ENCODE data around the gene C11orf71. TPM values are rescaled to one million over a fixed set of nuclear protein-coding genes. Genes with fewer than 3 reads are reported as not detected.
A peak's percentile ranks its signal among the peaks of the same experiment; 100 is the strongest.

C11orf71 gene
- total RNA-seq, 1 experiment from 2014 or later: 7.1 TPM

- Histone ChIP-seq H2AFZ (ENCODE audit: low read length) (no peak overlapping the region), H3K9me2 (replicated peaks; ENCODE audit: insufficient read depth, low read length) (no peaks in the 10 kb centered on the region), H3K9ac (ENCODE audit: low read length) (no peak overlapping the region), H3K36me3 (ENCODE audit: insufficient read depth, low read length) (no peaks in the 10 kb centered on the region), H3K79me2 (ENCODE audit: low read length) (no peaks in the 10 kb centered on the region), H3K4me2 (ENCODE audit: low read depth, low read length, poor library complexity, severe bottlenecking) (no peak overlapping the region), H3K4me3 (ENCODE audit: low read length) (no peak overlapping the region), H3K4me1 (ENCODE audit: low read length) (no peaks in the 10 kb centered on the region), H3K9me3 (ENCODE audit: low read length) (no peaks in the 10 kb centered on the region), H3K27me3 (ENCODE audit: low read length) (no peaks in the 10 kb centered on the region), H3K27ac (ENCODE audit: low read length) (no peak overlapping the region), H4K20me1 (ENCODE audit: insufficient read depth, low read depth, low read length) (no peaks in the 10 kb centered on the region)
- DNase-seq: no peak
Observed at GRCh38 chr11:114426280-114426679, 26.0 kb upstream of the C11orf71 start.

- H3K4me1 ChIP-seq (ENCODE audit: low read length): no peaks in the 10 kb centered on the region
- H3K9me3 ChIP-seq (ENCODE audit: low read length): no peaks in the 10 kb centered on the region
- H3K27me3 ChIP-seq (ENCODE audit: low read length): no peaks in the 10 kb centered on the region
- no peaks in the 10 kb centered on the region for H3K79me2 ChIP-seq (ENCODE audit: low read length)
- no peaks in the 10 kb centered on the region for H3K36me3 ChIP-seq (ENCODE audit: insufficient read depth, low read length)
- H2AFZ ChIP-seq (ENCODE audit: low read length): no peak overlapping the region
- no peaks in the 10 kb centered on the region for H3K9me2 ChIP-seq (replicated peaks; ENCODE audit: insufficient read depth, low read length)
- no peak overlapping the region for H3K9ac ChIP-seq (ENCODE audit: low read length)
- no peak overlapping the region for H3K27ac ChIP-seq (ENCODE audit: low read length)
- DNase-seq: no peak
- H3K4me3 ChIP-seq (ENCODE audit: low read length): no peak overlapping the region
- no peaks in the 10 kb centered on the region for H4K20me1 ChIP-seq (ENCODE audit: insufficient read depth, low read depth, low read length)
- no peak overlapping the region for H3K4me2 ChIP-seq (ENCODE audit: low read depth, low read length, poor library complexity, severe bottlenecking)
Observed at GRCh38 chr11:114416441-114416961, 16.2 kb upstream of the C11orf71 start.

GRCh38 chr11:114413958-114414357 lies 13.6 kb upstream of the C11orf71 start:
- no peaks in the 10 kb centered on the region for H3K79me2 ChIP-seq (ENCODE audit: low read length)
- no peak for DNase-seq
- no peak overlapping the region for H2AFZ ChIP-seq (ENCODE audit: low read length)
- H3K27ac ChIP-seq (ENCODE audit: low read length): no peak overlapping the region
- no peak overlapping the region for H3K9ac ChIP-seq (ENCODE audit: low read length)
- no peaks in the 10 kb centered on the region for H3K27me3 ChIP-seq (ENCODE audit: low read length)
- H3K9me2 ChIP-seq (replicated peaks; ENCODE audit: insufficient read depth, low read length): no peaks in the 10 kb centered on the region
- no peaks in the 10 kb centered on the region for H3K4me1 ChIP-seq (ENCODE audit: low read length)
- H3K9me3 ChIP-seq (ENCODE audit: low read length): no peaks in the 10 kb centered on the region
- H3K36me3 ChIP-seq (ENCODE audit: insufficient read depth, low read length): no peaks in the 10 kb centered on the region
- no peaks in the 10 kb centered on the region for H4K20me1 ChIP-seq (ENCODE audit: insufficient read depth, low read depth, low read length)
- no peak overlapping the region for H3K4me3 ChIP-seq (ENCODE audit: low read length)
- H3K4me2 ChIP-seq (ENCODE audit: low read depth, low read length, poor library complexity, severe bottlenecking): no peak overlapping the region

- no peaks in the 10 kb centered on the region for H3K4me1 ChIP-seq (ENCODE audit: low read length)
- H4K20me1 ChIP-seq (ENCODE audit: insufficient read depth, low read depth, low read length): no peaks in the 10 kb centered on the region
- H3K9ac ChIP-seq (ENCODE audit: low read length): no peak overlapping the region
- H3K79me2 ChIP-seq (ENCODE audit: low read length): no peaks in the 10 kb centered on the region
- H3K36me3 ChIP-seq (ENCODE audit: insufficient read depth, low read length): no peaks in the 10 kb centered on the region
- H2AFZ ChIP-seq (ENCODE audit: low read length): no peak overlapping the region
- H3K27ac ChIP-seq (ENCODE audit: low read length): no peak overlapping the region
- H3K9me3 ChIP-seq (ENCODE audit: low read length): no peaks in the 10 kb centered on the region
- no peak overlapping the region for H3K4me3 ChIP-seq (ENCODE audit: low read length)
- DNase-seq: no peak
- H3K27me3 ChIP-seq (ENCODE audit: low read length): no peaks in the 10 kb centered on the region
- H3K4me2 ChIP-seq (ENCODE audit: low read depth, low read length, poor library complexity, severe bottlenecking): no peak overlapping the region
- H3K9me2 ChIP-seq (replicated peaks; ENCODE audit: insufficient read depth, low read length): no peaks in the 10 kb centered on the region
Observed at GRCh38 chr11:114412946-114413345, 12.6 kb upstream of the C11orf71 start.

- Histone ChIP-seq H3K27me3 (ENCODE audit: low read length) (no peaks in the 10 kb centered on the region), H3K9me3 (ENCODE audit: low read length) (no peaks in the 10 kb centered on the region), H2AFZ (ENCODE audit: low read length) (no peak overlapping the region), H4K20me1 (ENCODE audit: insufficient read depth, low read depth, low read length) (no peaks in the 10 kb centered on the region), H3K4me1 (ENCODE audit: low read length) (peaks cover 15% of the 10 kb centered on the region), H3K9ac (ENCODE audit: low read length) (peak overlapping the region; percentile 92), H3K36me3 (ENCODE audit: insufficient read depth, low read length) (peaks cover 12% of the 10 kb centered on the region; the same call in 1 of the 2 replicates), H3K4me3 (ENCODE audit: low read length) (peak overlapping the region; percentile 74), H3K4me2 (ENCODE audit: low read depth, low read length, poor library complexity, severe bottlenecking) (peak overlapping the region; percentile 88), H3K9me2 (replicated peaks; ENCODE audit: insufficient read depth, low read length) (no peaks in the 10 kb centered on the region), H3K79me2 (ENCODE audit: low read length) (peaks cover 53% of the 10 kb centered on the region), H3K27ac (ENCODE audit: low read length) (peak overlapping the region; percentile 49; the same call in 1 of the 2 replicates)
- DNase-seq: no peak
Observed at GRCh38 chr11:114401311-114401710, 1.0 kb upstream of the C11orf71 start.

- Histone ChIP-seq H3K27me3 (ENCODE audit: low read length) (no peaks in the 10 kb centered on the region), H3K27ac (ENCODE audit: low read length) (peak overlapping the region; percentile 49), H3K79me2 (ENCODE audit: low read length) (peaks cover 52% of the 10 kb centered on the region), H3K9me2 (replicated peaks; ENCODE audit: insufficient read depth, low read length) (no peaks in the 10 kb centered on the region), H3K4me2 (ENCODE audit: low read depth, low read length, poor library complexity, severe bottlenecking) (peak overlapping the region; percentile 88), H4K20me1 (ENCODE audit: insufficient read depth, low read depth, low read length) (no peaks in the 10 kb centered on the region), H3K4me1 (ENCODE audit: low read length) (peaks cover 15% of the 10 kb centered on the region), H2AFZ (ENCODE audit: low read length) (no peak overlapping the region), H3K4me3 (ENCODE audit: low read length) (peak overlapping the region; percentile 74), H3K9ac (ENCODE audit: low read length) (peak overlapping the region; percentile 92), H3K36me3 (ENCODE audit: insufficient read depth, low read length) (peaks cover 9% of the 10 kb centered on the region; the same call in 1 of the 2 replicates), H3K9me3 (ENCODE audit: low read length) (no peaks in the 10 kb centered on the region)
- DNase-seq: no peak
Observed at GRCh38 chr11:114400915-114401223, 558 bp upstream of the C11orf71 start.

- H4K20me1 ChIP-seq (ENCODE audit: insufficient read depth, low read depth, low read length): no peaks in the 10 kb centered on the region
- H3K79me2 ChIP-seq (ENCODE audit: low read length): peaks cover 42% of the 10 kb centered on the region
- H3K9me2 ChIP-seq (replicated peaks; ENCODE audit: insufficient read depth, low read length): no peaks in the 10 kb centered on the region
- peak overlapping the region; percentile 74 for H3K4me3 ChIP-seq (ENCODE audit: low read length)
- H3K27ac ChIP-seq (ENCODE audit: low read length): peak overlapping the region; percentile 45; the same call in 1 of the 2 replicates
- H3K9me3 ChIP-seq (ENCODE audit: low read length): no peaks in the 10 kb centered on the region
- DNase-seq: peak; percentile 72
- H3K27me3 ChIP-seq (ENCODE audit: low read length): no peaks in the 10 kb centered on the region
- peak overlapping the region; percentile 27; the same call in 1 of the 2 replicates for H2AFZ ChIP-seq (ENCODE audit: low read length)
- peaks cover 15% of the 10 kb centered on the region for H3K4me1 ChIP-seq (ENCODE audit: low read length)
- peak overlapping the region; percentile 92 for H3K9ac ChIP-seq (ENCODE audit: low read length)
- H3K4me2 ChIP-seq (ENCODE audit: low read depth, low read length, poor library complexity, severe bottlenecking): peak overlapping the region; percentile 88
- peaks cover 8% of the 10 kb centered on the region; the same call in 1 of the 2 replicates for H3K36me3 ChIP-seq (ENCODE audit: insufficient read depth, low read length)
Observed at GRCh38 chr11:114399490-114400215, 658 bp downstream of the C11orf71 start.

GRCh38 chr11:114398303-114398920 lies 1.9 kb downstream of the C11orf71 start:
- Histone ChIP-seq H3K9me3 (ENCODE audit: low read length) (no peaks in the 10 kb centered on the region), H3K4me1 (ENCODE audit: low read length) (peaks cover 15% of the 10 kb centered on the region), H4K20me1 (ENCODE audit: insufficient read depth, low read depth, low read length) (no peaks in the 10 kb centered on the region), H3K27ac (ENCODE audit: low read length) (no peak overlapping the region), H3K4me3 (ENCODE audit: low read length) (no peak overlapping the region), H3K9ac (ENCODE audit: low read length) (no peak overlapping the region), H3K79me2 (ENCODE audit: low read length) (peaks cover 30% of the 10 kb centered on the region), H3K4me2 (ENCODE audit: low read depth, low read length, poor library complexity, severe bottlenecking) (no peak overlapping the region), H3K9me2 (replicated peaks; ENCODE audit: insufficient read depth, low read length) (no peaks in the 10 kb centered on the region), H3K27me3 (ENCODE audit: low read length) (no peaks in the 10 kb centered on the region), H3K36me3 (ENCODE audit: insufficient read depth, low read length) (peaks cover 1% of the 10 kb centered on the region; the same call in 1 of the 2 replicates), H2AFZ (ENCODE audit: low read length) (no peak overlapping the region)
- DNase-seq: no peak

All from Karpas-422 (cell line).